IMR-90 (cell line): ENCODE measurements around the gene HADHA. TPM values are rescaled to one million over a fixed set of nuclear protein-coding genes. Genes with fewer than 3 reads are reported as not detected.

Experiments
- ATAC-seq: fragments of 200-7000 bp; cut with Tn5 transposase; 2 replicates; pipeline ENCODE4 v1.9.1; 2020; ENCODE audit warnings: low read depth, mild to moderate bottlenecking, moderate library complexity
- BruUV-seq: library from RNA; stranded (reverse); fragments of 400-500 nt; replicated peaks from 2 replicates; lab custom pipeline; 2021; lab: Mats Ljungman, UMichigan
- CTCF ChIA-PET: fragments of 300-600 bp; formaldehyde crosslinking; extraction: SDS; loops from one replicate; lab custom pipeline; 2021; ENCODE audit warnings: antibody characterized with exemption; lab: Yijun Ruan, JAX
- POLR2A ChIA-PET: fragments of 300-600 bp; sonication (Branson Sonifier 250); formaldehyde crosslinking; loops from one replicate; lab custom pipeline; 2022; ENCODE audit warnings: antibody characterized with exemption; ENCODE audit not compliant: unreplicated experiment; lab: Charles Lee
- DNase-seq: peaks from one replicate; pipeline ENCODE4 v3.0.0; 2013
- H2AFZ ChIP-seq: replicated peaks from 2 replicates; pipeline ENCODE3; 2013; ENCODE audit warnings: low read length, mild to moderate bottlenecking; ENCODE audit not compliant: poor library complexity
- H2AK5ac ChIP-seq: 2 replicates; pipeline ENCODE4 v1.6.1; 2013; ENCODE audit warnings: low read depth, low read length, inconsistent platforms
- H2AK9ac ChIP-seq: replicated peaks from 2 replicates; pipeline ENCODE3; 2013; ENCODE audit warnings: mild to moderate bottlenecking, low read depth, low read length, moderate library complexity; ENCODE audit not compliant: poor library complexity
- H2BK120ac ChIP-seq: 2 replicates; pipeline ENCODE4 v1.6.1; 2013; ENCODE audit warnings: low read depth, low read length, inconsistent platforms
- H2BK15ac ChIP-seq: 3 replicates; pipeline ENCODE4 v1.6.1; 2013; ENCODE audit warnings: low read depth, low read length, inconsistent platforms
- H2BK20ac ChIP-seq: 2 replicates; pipeline ENCODE4 v1.6.1; 2013; ENCODE audit warnings: low read depth, mild to moderate bottlenecking, inconsistent platforms, low read length, moderate library complexity
- H2BK5ac ChIP-seq: 2 replicates; pipeline ENCODE4 v1.6.1; 2013; ENCODE audit warnings: mild to moderate bottlenecking, low read depth, low read length, inconsistent platforms; ENCODE audit not compliant: poor library complexity, severe bottlenecking
- H3K14ac ChIP-seq: replicated peaks from 2 replicates; pipeline ENCODE4 v1.6.1; 2013; ENCODE audit warnings: low read depth, low read length, inconsistent platforms
- H3K18ac ChIP-seq: 2 replicates; pipeline ENCODE4 v1.6.1; 2013; ENCODE audit warnings: low read depth, low read length, control low read depth
- H3K23ac ChIP-seq: 2 replicates; pipeline ENCODE4 v1.6.1; 2013; ENCODE audit warnings: low read depth, low read length, inconsistent platforms
- H3K27ac ChIP-seq: 2 replicates; pipeline ENCODE4 v1.5.1; 2013; ENCODE audit warnings: mild to moderate bottlenecking, control low read depth, low read length; ENCODE audit not compliant: insufficient read depth
- H3K27me3 ChIP-seq: 2 replicates; pipeline ENCODE4 v1.6.1; 2013; ENCODE audit warnings: low read length; ENCODE audit not compliant: control insufficient read depth, insufficient read depth
- H3K36me3 ChIP-seq: 2 replicates; pipeline ENCODE4 v1.6.1; 2013; ENCODE audit warnings: low read length, mixed read lengths; ENCODE audit not compliant: control insufficient read depth, insufficient read depth
- H3K4ac ChIP-seq: 2 replicates; pipeline ENCODE4 v1.6.1; 2013; ENCODE audit warnings: low read depth, low read length, inconsistent platforms
- H3K4me1 ChIP-seq: 2 replicates; pipeline ENCODE4 v1.6.1; 2013; ENCODE audit warnings: low read length, mixed read lengths; ENCODE audit not compliant: control insufficient read depth, insufficient read depth
- H3K4me2 ChIP-seq: 2 replicates; pipeline ENCODE4 v1.6.1; 2013; ENCODE audit warnings: low read depth, mild to moderate bottlenecking, control low read depth, low read length, moderate library complexity
- H3K4me3 ChIP-seq: 2 replicates; pipeline ENCODE4 v1.5.1; 2013; ENCODE audit warnings: low read depth, mild to moderate bottlenecking, control low read depth, low read length, moderate library complexity; ENCODE audit not compliant: insufficient read depth
- H3K56ac ChIP-seq: 2 replicates; pipeline ENCODE4 v1.6.1; 2013; ENCODE audit warnings: low read length, inconsistent platforms; ENCODE audit not compliant: insufficient read depth; ENCODE audit errors: extremely low read depth
- H3K79me1 ChIP-seq, 2 experiments: 2 replicates each; pipeline ENCODE4 v1.6.1; 2013; ENCODE audit warnings: low read length in 2 of 2, inconsistent platforms in 1 of 2, low read depth in 1 of 2
- H3K9ac ChIP-seq: 2 replicates; pipeline ENCODE4 v1.6.1; 2013; ENCODE audit warnings: low read depth, low read length, control low read depth
- H3K9me1 ChIP-seq: 2 replicates; pipeline ENCODE4 v1.6.1; 2013; ENCODE audit warnings: low read length, inconsistent platforms; ENCODE audit not compliant: insufficient read depth
- H3K9me3 ChIP-seq: 2 replicates; pipeline ENCODE4 v1.6.1; 2013; ENCODE audit warnings: low read length; ENCODE audit not compliant: control insufficient read depth, insufficient read depth
- H4K20me1 ChIP-seq: 2 replicates; pipeline ENCODE4 v1.6.1; 2013; ENCODE audit warnings: low read length, inconsistent platforms; ENCODE audit not compliant: insufficient read depth
- H4K5ac ChIP-seq: 2 replicates; pipeline ENCODE4 v1.6.1; 2013; ENCODE audit warnings: mild to moderate bottlenecking, low read depth, low read length, control low read depth
- H4K8ac ChIP-seq, 2 experiments: 2 replicates each; pipeline ENCODE4 v1.6.1; 2013; ENCODE audit warnings: low read depth in 2 of 2, low read length in 2 of 2, control low read depth in 1 of 2, inconsistent platforms in 1 of 2
- H4K91ac ChIP-seq: 2 replicates; pipeline ENCODE4 v1.6.1; 2013; ENCODE audit warnings: low read depth, low read length, inconsistent platforms; ENCODE audit not compliant: insufficient read depth
- CHD1 ChIP-seq: IDR thresholded peaks from 2 replicates; pipeline ENCODE4 v1.6.1; 2012; ENCODE audit warnings: low read depth, low read length, improper control_type of control experiment
- RAD21 ChIP-seq: IDR thresholded peaks from 2 replicates; pipeline ENCODE4 v1.6.1; 2012; ENCODE audit warnings: low read length, improper control_type of control experiment
- SMC3 ChIP-seq: fragments of 150-350 bp; IDR thresholded peaks from 2 replicates; pipeline ENCODE4 v1.6.1; 2016; ENCODE audit warnings: low read depth, mild to moderate bottlenecking, antibody characterized with exemption, low read length, moderate library complexity
- WGBS, 2 experiments: methylation state at CpG; one replicate each; pipeline versions ENCODE4 v1.1.5 to v1.1.7; 2013; ENCODE audit warnings: missing lambda C conversion rate in 2 of 2; ENCODE audit not compliant: insufficient read length in 1 of 2; ENCODE audit errors: extremely low coverage in 2 of 2; 5-methylcytosine and 5-hydroxymethylcytosine counted together
- dilution Hi-C: fragments of 300-500 bp; cut with HindIII; formaldehyde crosslinking; loops from one replicate; pipeline ENCODE4 v1.14.3; 2018; ENCODE audit warnings: low sequenced_read_pairs; ENCODE audit not compliant: unreplicated experiment
- in situ Hi-C: fragments of 300-500 bp; cut with MboI; formaldehyde crosslinking; loops from 3 replicates; pipeline ENCODE4 v1.14.3; 2019; ENCODE audit warnings: low sequenced_read_pairs, inconsistent platforms, mixed read lengths
- intact Hi-C: fragments of 100-400 bp; cut with micrococcal nuclease; formaldehyde crosslinking; loops from 2 replicates; pipeline ENCODE4 v1.10.0; 2022
- polyA plus RNA-seq, 3 experiments: library from polyadenylated mRNA; depleted of rRNA; stranded (reverse); fragments of >200 nt; gene quantifications; 2 replicates each; pipeline ENCODE4 v1.2.3, GENCODE V29; 2012; ENCODE audit warnings: low replicate concordance in 1 of 3
- total RNA-seq: library from RNA; depleted of rRNA; stranded (reverse); fragments of >200 nt; gene quantifications from 2 replicates; pipeline ENCODE4 v1.2.3, GENCODE V29; 2012

Gene HADHA
- total and polyA plus RNA-seq, 2 of the 4 experiments (the other 2 are of a cell fraction) = 52.7 to 111 TPM

DNA sequence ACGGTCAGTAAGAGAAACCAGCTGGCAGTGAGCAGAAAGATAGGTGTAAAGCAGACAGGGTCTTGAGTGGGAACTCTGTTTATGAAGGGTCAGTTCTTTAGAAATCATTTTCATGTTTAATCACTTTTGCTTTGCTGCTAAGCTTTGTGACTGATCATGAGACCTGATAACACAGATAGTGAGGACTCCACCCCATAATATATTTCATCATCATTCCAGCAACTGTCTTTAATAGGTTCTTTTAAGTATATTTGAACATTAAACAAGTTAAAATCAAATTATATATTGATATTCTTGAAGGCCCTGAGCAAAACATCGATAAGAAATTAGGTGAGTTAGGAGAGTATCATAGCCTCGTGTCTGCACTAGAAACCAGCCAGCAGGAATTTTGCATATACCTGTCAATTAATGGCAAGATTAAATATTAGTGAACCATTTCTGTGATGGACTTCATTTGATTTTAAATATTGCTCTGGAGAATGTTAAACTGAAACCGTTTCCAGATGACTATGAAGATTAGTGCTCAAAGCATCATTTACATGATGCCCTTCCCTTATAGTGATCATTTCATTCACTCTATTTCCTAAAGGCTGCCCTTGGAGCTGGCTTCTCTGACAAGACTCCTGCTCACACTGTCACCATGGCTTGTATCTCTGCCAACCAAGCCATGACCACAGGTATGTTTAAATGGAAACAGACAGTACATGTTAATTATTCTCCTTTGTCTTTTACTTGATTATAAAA, 32.2 kb upstream of the HADHA start:
- H4K5ac ChIP-seq = no peak overlapping the region
- no CpG with 5 or more reads among the region's 4 CpGs for WGBS, 2 experiments
- H3K36me3 ChIP-seq = peaks cover 28% of the 10 kb centered on the region
- no peak overlapping the region for H3K56ac ChIP-seq
- H2BK120ac ChIP-seq = no peak overlapping the region
- in situ Hi-C loops = no loop called here
- no peak overlapping the region for H2BK20ac ChIP-seq
- H3K4me3 ChIP-seq = no peak overlapping the region
- no peak overlapping the region for H3K4me2 ChIP-seq
- CTCF ChIA-PET = no interaction called here
- intact Hi-C loops = loop anchor here (1.0 kb wide), 1 partner anchor 9 kb away; no protein-coding TSS in a partner anchor
- no peak overlapping the region for H2AK5ac ChIP-seq
- H4K20me1 ChIP-seq = peaks cover 4% of the 10 kb centered on the region; the same call in 1 of the 2 replicates
- H3K9me1 ChIP-seq = peaks cover 10% of the 10 kb centered on the region
- H3K4me1 ChIP-seq = peaks cover 6% of the 10 kb centered on the region; the same call in 1 of the 2 replicates
- H3K79me1 ChIP-seq = peaks cover 2 to 12% of the 10 kb centered on the region in 2 experiments; a peak in 3 of 4 replicates
- no peak for DNase-seq
- no TSS peak for BruUV-seq
- TF ChIP-seq RAD21 (no peak), CHD1 (no peak), SMC3 (no peak)
- H2BK15ac ChIP-seq = no peak overlapping the region
- no peak overlapping the region for H3K27ac ChIP-seq
- H2AK9ac ChIP-seq = no peak overlapping the region
- no peak overlapping the region for H3K23ac ChIP-seq
- ATAC-seq = no peak
- H3K9ac ChIP-seq = no peak overlapping the region
- H3K27me3 ChIP-seq = no peaks in the 10 kb centered on the region
- H4K91ac ChIP-seq = no peak overlapping the region
- no peaks in the 10 kb centered on the region for H3K9me3 ChIP-seq
- H3K18ac ChIP-seq = no peak overlapping the region
- dilution Hi-C loops = no loop called here
- no peak overlapping the region for H3K14ac ChIP-seq
- no peak overlapping the region for H2AFZ ChIP-seq
- H4K8ac ChIP-seq = no peak overlapping the region
- POLR2A ChIA-PET = no interaction called here
- no peak overlapping the region for H3K4ac ChIP-seq
- H2BK5ac ChIP-seq = no peak overlapping the region
